WERI-Rb-1 (cell line): Measurements from ENCODE around the gene SDC1.

ENCODE experiments used
- DNase-seq: peaks from one replicate; pipeline ENCODE4 v3.0.0-alpha.2; 2020
- H3K27ac ChIP-seq: fragments of 250-450 bp; sonication (Bioruptor Pico); 2 replicates; pipeline ENCODE4 v1.5.1; 2020; ENCODE audit warnings: mild to moderate bottlenecking, moderate library complexity
- H3K27me3 ChIP-seq: fragments of 250-450 bp; sonication (Bioruptor Pico); 2 replicates; pipeline ENCODE4 v1.5.1; 2021; ENCODE audit warnings: mild to moderate bottlenecking, low read depth, moderate library complexity; ENCODE audit not compliant: insufficient read depth, severe bottlenecking
- H3K36me3 ChIP-seq: fragments of 250-450 bp; sonication (Bioruptor Pico); 2 replicates; pipeline ENCODE4 v1.5.1; 2020; ENCODE audit warnings: mild to moderate bottlenecking, moderate library complexity
- H3K4me3 ChIP-seq: 2 replicates; pipeline ENCODE4 v1.5.1; 2011; ENCODE audit warnings: low read depth, mild to moderate bottlenecking, control low read depth, low read length
- H3K9me3 ChIP-seq: fragments of 250-450 bp; sonication (Bioruptor Pico); 2 replicates; pipeline ENCODE4 v1.5.1; 2021; ENCODE audit warnings: mild to moderate bottlenecking, moderate library complexity; ENCODE audit not compliant: severe bottlenecking
- CTCF ChIP-seq: IDR thresholded peaks from 2 replicates; pipeline ENCODE4 v1.5.1; 2011; ENCODE audit warnings: low read depth, mild to moderate bottlenecking, control low read depth, inconsistent platforms, low read length

The SDC1 gene

GRCh38 chr2:20165677-20166509 is 59.0 kb downstream of the SDC1 start:
- H3K4me3 ChIP-seq = no peak overlapping the region
- no peak for TF ChIP-seq CTCF

GRCh38 chr2:20164734-20165478 is 60.0 kb downstream of the SDC1 start:
- TF ChIP-seq CTCF = no peak
- Histone ChIP-seq H3K36me3 (no peaks in the 10 kb centered on the region), H3K4me3 (no peak overlapping the region), H3K27ac (no peak overlapping the region), H3K27me3 (no peaks in the 10 kb centered on the region), H3K9me3 (no peaks in the 10 kb centered on the region)
- DNase-seq = no peak

More at GRCh38 chr2:20165677-20166509, 59.0 kb downstream of the SDC1 start:
- Histone ChIP-seq H3K36me3 (no peaks in the 10 kb centered on the region), H3K9me3 (no peaks in the 10 kb centered on the region), H3K27ac (no peak overlapping the region), H3K27me3 (no peaks in the 10 kb centered on the region)
- no peak for DNase-seq

GRCh38 chr2:20164061-20164733 is 60.7 kb downstream of the SDC1 start:
- DNase-seq = no peak
- Histone ChIP-seq H3K4me3 (no peak overlapping the region), H3K27ac (no peak overlapping the region), H3K36me3 (no peaks in the 10 kb centered on the region), H3K27me3 (no peaks in the 10 kb centered on the region), H3K9me3 (no peaks in the 10 kb centered on the region)
- no peak for TF ChIP-seq CTCF

- Histone ChIP-seq H3K9me3 (no peaks in the 10 kb centered on the region), H3K27ac (no peak overlapping the region), H3K27me3 (no peaks in the 10 kb centered on the region), H3K4me3 (no peak overlapping the region), H3K36me3 (no peaks in the 10 kb centered on the region)
- no peak for TF ChIP-seq CTCF
- no peak for DNase-seq
These were observed 65.4 kb downstream of the SDC1 start for GRCh38 chr2:20159411-20160070.

- no peak for TF ChIP-seq CTCF
- Histone ChIP-seq H3K9me3 (no peaks in the 10 kb centered on the region), H3K4me3 (no peak overlapping the region), H3K36me3 (no peaks in the 10 kb centered on the region), H3K27ac (no peak overlapping the region), H3K27me3 (no peaks in the 10 kb centered on the region)
- no peak for DNase-seq
These were observed 67.6 kb downstream of the SDC1 start for GRCh38 chr2:20157193-20157891.
